Transverse colon (tissue), 4 donors: ENCODE measurements around the gene HTR2A.

Experiments
- CTCF ChIP-seq, 5 experiments: fragments of 200-600 bp in 3 of 5; fragments of 450-650 bp in 2 of 5; sonication (generic) in 3 of 5; IDR thresholded peaks; 1 replicate in 2 of 5; 2 replicates in 3 of 5; pipeline ENCODE4 v1.5.1; 2016 to 2017; ENCODE audit warnings: antibody characterized with exemption in 5 of 5, inconsistent platforms in 3 of 5, mild to moderate bottlenecking in 2 of 5, moderate library complexity in 1 of 5
- EP300 ChIP-seq: sonication (generic); formaldehyde crosslinking; IDR thresholded peaks from one replicate; pipeline ENCODE4 v1.6.1; 2017; ENCODE audit warnings: antibody characterized with exemption, low read depth
- POLR2A ChIP-seq: fragments of 450-650 bp; IDR thresholded peaks from one replicate; pipeline ENCODE4 v1.6.1; 2016; ENCODE audit warnings: antibody characterized with exemption, mild to moderate bottlenecking, moderate library complexity
- POLR2AphosphoS5 ChIP-seq, 3 donors: sonication (generic); formaldehyde crosslinking; IDR thresholded peaks; one replicate each; pipeline ENCODE4 v1.6.1; 2016; ENCODE audit warnings: antibody characterized with exemption in 3 of 3

- TF ChIP-seq POLR2A (no peak), CTCF (IDR thresholded peaks at IDR 0.05) (no peak), POLR2AphosphoS5 (IDR thresholded peaks at IDR 0.05) (no peak), EP300 (no peak)
These were observed 6.9 kb upstream of the HTR2A start for GRCh38 chr13:46903748-46904147.
